ENCODE data around the gene KLF5.

GRCh38 chr13:73107970-73108369 lies 49.2 kb downstream of the KLF5 start:
- TF ChIP-seq CTCF (conservative IDR thresholded peaks at IDR 0.05; ENCODE audit: low read length) (no peak), EZH2phosphoT487 (IDR thresholded peaks at IDR 0.05; ENCODE audit: borderline replicate concordance) (no peak)

All from Loucy (cell line).